Left hindlimb (tissue), 1 donor: ENCODE results near the gene CD300H.
A peak's percentile ranks its signal among the peaks of the same experiment; 100 is the strongest.

Source experiments
- DNase-seq: peaks from one replicate; pipeline ENCODE4 v3.0.0-alpha.2; 2018

The CD300H gene

GRCh38 chr17:74567397-74567796, at the start of gene CD300H:
Gene CD300H (minus strand): TSS chr17:74567509.
- DNase-seq, result no peak

- no peak for DNase-seq
Measured at GRCh38 chr17:74616696-74617095, 49.4 kb upstream of the CD300H start.

GRCh38 chr17:74612046-74612445, 44.7 kb upstream of the CD300H start:
- DNase-seq, result no peak

- DNase-seq, result no peak
Measured at GRCh38 chr17:74610108-74610507, 42.8 kb upstream of the CD300H start.

GRCh38 chr17:74608511-74608910, 41.2 kb upstream of the CD300H start:
- DNase-seq, result no peak

- no peak for DNase-seq
Measured at GRCh38 chr17:74607221-74607620, 39.9 kb upstream of the CD300H start.

GRCh38 chr17:74606050-74606449, 38.7 kb upstream of the CD300H start:
- no peak for DNase-seq

GRCh38 chr17:74605361-74605760, 38.1 kb upstream of the CD300H start:
- peak; percentile 58 for DNase-seq

GRCh38 chr17:74604761-74605160, 37.5 kb upstream of the CD300H start:
- no peak for DNase-seq

- DNase-seq, result no peak
Measured at GRCh38 chr17:74604200-74604599, 36.9 kb upstream of the CD300H start.

GRCh38 chr17:74603746-74604145, 36.4 kb upstream of the CD300H start:
- DNase-seq, result no peak

GRCh38 chr17:74603037-74603635, 35.8 kb upstream of the CD300H start:
- DNase-seq, result no peak

GRCh38 chr17:74601944-74602572, 34.7 kb upstream of the CD300H start:
- DNase-seq, result no peak

GRCh38 chr17:74599448-74599939, 32.2 kb upstream of the CD300H start:
- no peak for DNase-seq

GRCh38 chr17:74599023-74599399, 31.7 kb upstream of the CD300H start:
- no peak for DNase-seq

GRCh38 chr17:74598346-74599022, 31.2 kb upstream of the CD300H start:
- DNase-seq, result no peak

- no peak for DNase-seq
Measured at GRCh38 chr17:74597069-74597790, 29.9 kb upstream of the CD300H start.

GRCh38 chr17:74595037-74595750, 27.9 kb upstream of the CD300H start:
- DNase-seq, result no peak

- no peak for DNase-seq
Measured at GRCh38 chr17:74592087-74592990, 25.0 kb upstream of the CD300H start, which contains the start of gene CD300LD. Gene CD300LD (minus strand): TSS chr17:74592283. CDS start chr17:74592202, 81 bp downstream.

- no peak for DNase-seq
Measured at GRCh38 chr17:74591503-74591902, 24.2 kb upstream of the CD300H start.

GRCh38 chr17:74585711-74586110, 18.4 kb upstream of the CD300H start:
- no peak for DNase-seq
